Activated T-cell treated with anti-CD3 and anti-CD28 coated beads, Interleukin-2, amount 50 U/mL, for 72 hours (primary cell): Measurements from ENCODE around the gene COPA. TPM values are rescaled to one million over a fixed set of nuclear protein-coding genes. Genes with fewer than 3 reads are reported as not detected.

ENCODE experiments used
- ATAC-seq, 2 donors: fragments of 150-1000 bp; cut with Tn5 transposase; replicated peaks in 1 of 2; 2 replicates each; pipeline ENCODE4 v1.10.0; 2021; ENCODE audit warnings: moderate library complexity in 2 of 2, mild to moderate bottlenecking in 1 of 2
- DNase-seq, 2 donors: peaks; one replicate each; pipeline ENCODE4 v3.0.0; 2021 to 2022; ENCODE audit warnings: mixed read lengths in 1 of 2
- H3K27ac Mint-ChIP-seq: one replicate; pipeline ENCODE4 v1.8.0; 2022; ENCODE audit warnings: mild to moderate bottlenecking, moderate library complexity, mixed read lengths
- H3K27me3 Mint-ChIP-seq: one replicate; pipeline ENCODE4 v1.8.0; 2022; ENCODE audit warnings: low read depth, mixed read lengths
- H3K36me3 Mint-ChIP-seq, 2 donors: one replicate each; pipeline ENCODE4 v1.8.0; 2022; ENCODE audit warnings: mixed read lengths in 2 of 2, mild to moderate bottlenecking in 1 of 2; ENCODE audit not compliant: insufficient read depth in 2 of 2
- H3K4me1 Mint-ChIP-seq: one replicate; pipeline ENCODE4 v1.8.0; 2022; ENCODE audit warnings: low read depth, mixed read lengths
- H3K4me3 Mint-ChIP-seq, 2 donors: one replicate each; pipeline ENCODE4 v1.8.0; 2022; ENCODE audit warnings: mild to moderate bottlenecking in 2 of 2, mixed read lengths in 2 of 2, moderate library complexity in 2 of 2
- H3K9me3 Mint-ChIP-seq, 2 donors: one replicate each; pipeline ENCODE4 v1.8.0; 2022; ENCODE audit warnings: mixed read lengths in 2 of 2
- total RNA-seq, 2 donors: library from RNA; stranded (reverse); gene quantifications; one replicate each; pipeline ENCODE4 v1.2.3, GENCODE V29; 2022

The COPA gene
- total RNA-seq, 2 donors from 2014 or later, result 198 to 201 TPM

GRCh38 chr1:160369087-160369486 lies 26.0 kb upstream of the COPA start:
- no peaks in the 10 kb centered on the region for H3K36me3 Mint-ChIP-seq
- no peak for DNase-seq
- H3K4me1 Mint-ChIP-seq, result no peaks in the 10 kb centered on the region
- no peaks in the 10 kb centered on the region for H3K27me3 Mint-ChIP-seq
- ATAC-seq, result no peak
- H3K9me3 Mint-ChIP-seq, result no peaks in the 10 kb centered on the region
- H3K27ac Mint-ChIP-seq, result no peak overlapping the region
- no peak overlapping the region for H3K4me3 Mint-ChIP-seq

- Mint-ChIP-seq H3K27ac (no peak overlapping the region), H3K27me3 (no peaks in the 10 kb centered on the region), H3K4me1 (no peaks in the 10 kb centered on the region), H3K36me3 (no peaks in the 10 kb centered on the region), H3K4me3 (no peak overlapping the region), H3K9me3 (no peaks in the 10 kb centered on the region)
- no peak for DNase-seq
- ATAC-seq, result no peak
These were observed 25.2 kb upstream of the COPA start for GRCh38 chr1:160367934-160368923.

- Mint-ChIP-seq H3K36me3 (no peaks in the 10 kb centered on the region), H3K27me3 (no peaks in the 10 kb centered on the region), H3K9me3 (no peaks in the 10 kb centered on the region), H3K4me1 (peaks cover 3% of the 10 kb centered on the region), H3K4me3 (no peak overlapping the region), H3K27ac (no peak overlapping the region)
- DNase-seq (no peak), ATAC-seq (no peak)
These were observed 24.5 kb upstream of the COPA start for GRCh38 chr1:160367516-160367900.

- ATAC-seq (no peak), DNase-seq (no peak)
- peaks cover 9% of the 10 kb centered on the region for H3K4me1 Mint-ChIP-seq
- H3K9me3 Mint-ChIP-seq, result no peaks in the 10 kb centered on the region
- H3K36me3 Mint-ChIP-seq, result no peaks in the 10 kb centered on the region
- H3K27me3 Mint-ChIP-seq, result no peaks in the 10 kb centered on the region
- no peak within 1 kb of the TSS for H3K4me3 Mint-ChIP-seq
- no peak within 1 kb of the TSS for H3K27ac Mint-ChIP-seq
These were observed 23.9 kb upstream of the COPA start, which contains the start of gene NHLH1 for GRCh38 chr1:160366731-160367515. Gene NHLH1, plus strand, starts transcription at chr1:160367071. Its CDS starts 3,661 bp downstream, at chr1:160370732.

- no peaks in the 10 kb centered on the region for H3K36me3 Mint-ChIP-seq
- peaks cover 10% of the 10 kb centered on the region for H3K4me1 Mint-ChIP-seq
- no peaks in the 10 kb centered on the region for H3K9me3 Mint-ChIP-seq
- DNase-seq (no peak), ATAC-seq (no peak)
- no peaks in the 10 kb centered on the region for H3K27me3 Mint-ChIP-seq
- H3K4me3 Mint-ChIP-seq, result no peak overlapping the region
- no peak overlapping the region for H3K27ac Mint-ChIP-seq
These were observed 22.3 kb upstream of the COPA start for GRCh38 chr1:160365325-160365724.

GRCh38 chr1:160363951-160364735 lies 21.1 kb upstream of the COPA start:
- ATAC-seq, result no peak
- Mint-ChIP-seq H3K27me3 (no peaks in the 10 kb centered on the region), H3K4me3 (no peak overlapping the region), H3K27ac (no peak overlapping the region), H3K36me3 (no peaks in the 10 kb centered on the region), H3K4me1 (peaks cover 10% of the 10 kb centered on the region), H3K9me3 (no peaks in the 10 kb centered on the region)
- no peak for DNase-seq

- Mint-ChIP-seq H3K4me1 (peaks cover 10% of the 10 kb centered on the region), H3K27me3 (no peaks in the 10 kb centered on the region), H3K27ac (peak overlapping the region; percentile 62), H3K4me3 (no peak overlapping the region), H3K9me3 (no peaks in the 10 kb centered on the region), H3K36me3 (peaks cover 0 to 4% of the 10 kb centered on the region in 2 donors)
- DNase-seq (no peak), ATAC-seq (peak in 1 of 2 donors; percentile 9)
These were observed 20.0 kb upstream of the COPA start for GRCh38 chr1:160363010-160363409.

GRCh38 chr1:160362168-160362957 lies 19.3 kb upstream of the COPA start:
- ATAC-seq (no peak), DNase-seq (no peak)
- Mint-ChIP-seq H3K36me3 (peaks cover 0 to 9% of the 10 kb centered on the region in 2 donors), H3K9me3 (no peaks in the 10 kb centered on the region), H3K4me3 (no peak overlapping the region), H3K27me3 (no peaks in the 10 kb centered on the region), H3K27ac (peak overlapping the region; percentile 76), H3K4me1 (peaks cover 10% of the 10 kb centered on the region)

- H3K27ac Mint-ChIP-seq, result peak overlapping the region; percentile 76
- DNase-seq (no peak), ATAC-seq (no peak)
- H3K4me3 Mint-ChIP-seq, result no peak overlapping the region
- peaks cover 0 to 9% of the 10 kb centered on the region in 2 donors for H3K36me3 Mint-ChIP-seq
- no peaks in the 10 kb centered on the region for H3K27me3 Mint-ChIP-seq
- H3K4me1 Mint-ChIP-seq, result peaks cover 10% of the 10 kb centered on the region
- H3K9me3 Mint-ChIP-seq, result no peaks in the 10 kb centered on the region
These were observed 18.7 kb upstream of the COPA start for GRCh38 chr1:160361814-160362167.

GRCh38 chr1:160361199-160361598 lies 18.1 kb upstream of the COPA start:
- DNase-seq, result no peak
- Mint-ChIP-seq H3K36me3 (peaks cover 5 to 9% of the 10 kb centered on the region in 2 donors), H3K27ac (peak overlapping the region; percentile 38)

GRCh38 chr1:160360227-160360695 lies 17.2 kb upstream of the COPA start:
- Mint-ChIP-seq H3K9me3 (no peaks in the 10 kb centered on the region), H3K4me3 (no peak overlapping the region), H3K27ac (no peak overlapping the region), H3K4me1 (peaks cover 14% of the 10 kb centered on the region), H3K27me3 (no peaks in the 10 kb centered on the region), H3K36me3 (peaks cover 5 to 9% of the 10 kb centered on the region in 2 donors)
- ATAC-seq (no peak), DNase-seq (no peak)

More at GRCh38 chr1:160361199-160361598, 18.1 kb upstream of the COPA start:
- Mint-ChIP-seq H3K27me3 (no peaks in the 10 kb centered on the region), H3K4me1 (peaks cover 14% of the 10 kb centered on the region), H3K9me3 (no peaks in the 10 kb centered on the region), H3K4me3 (no peak overlapping the region)
- no peak for ATAC-seq
